ENCODE measurements around the gene EXD2. TPM values are rescaled to one million over a fixed set of nuclear protein-coding genes. Genes with fewer than 3 reads are reported as not detected.

The EXD2 gene
- total RNA-seq, 1 experiment from 2014 or later, result 17.7 TPM

DNA sequence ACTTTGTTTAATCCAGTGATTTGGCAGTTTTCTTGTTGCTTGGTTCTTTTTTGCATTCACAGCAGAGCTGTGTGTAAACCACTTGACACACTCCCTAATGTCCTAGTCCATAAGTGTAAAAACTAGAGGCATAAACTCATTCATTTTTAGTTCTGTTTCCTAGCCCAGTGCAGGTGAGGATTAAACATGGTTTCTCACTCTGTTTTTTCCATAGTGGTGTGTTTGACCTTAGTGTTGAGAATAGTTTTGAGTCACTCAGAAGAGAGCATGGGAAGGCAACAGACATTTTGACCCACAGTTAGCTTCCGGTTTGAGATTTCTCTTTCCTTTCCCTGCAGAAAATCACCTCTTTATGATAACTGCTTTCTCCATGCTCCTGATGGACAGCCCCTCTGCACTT, 44.4 kb downstream of the EXD2 start:
- H3K27ac Mint-ChIP-seq (ENCODE audit: low read depth, unreplicated experiment), result no peak overlapping the region
- no peaks in the 10 kb centered on the region for H3K27me3 Mint-ChIP-seq (ENCODE audit: insufficient read depth, unreplicated experiment)
- intact Hi-C loops (cut with micrococcal nuclease), result no loop called here
- no peak for DNase-seq (ENCODE audit: unreplicated experiment)
- no peak overlapping the region for H3K4me3 Mint-ChIP-seq (ENCODE audit: unreplicated experiment)
- H3K36me3 Mint-ChIP-seq (ENCODE audit: insufficient read depth, unreplicated experiment), result peaks cover 57% of the 10 kb centered on the region
- BruUV-seq (replicated peaks), result no TSS peak
- ChIA-PET CTCF (interaction anchor here (0.7 to 1.0 kb wide), 3 partner anchors 28 to 128 kb away, joined by 3 read pairs; no protein-coding TSS in a partner anchor), POLR2A (no interaction called here)
- no peaks in the 10 kb centered on the region for H3K9me3 Mint-ChIP-seq (ENCODE audit: unreplicated experiment)
- TF ChIP-seq, protein P1, sequence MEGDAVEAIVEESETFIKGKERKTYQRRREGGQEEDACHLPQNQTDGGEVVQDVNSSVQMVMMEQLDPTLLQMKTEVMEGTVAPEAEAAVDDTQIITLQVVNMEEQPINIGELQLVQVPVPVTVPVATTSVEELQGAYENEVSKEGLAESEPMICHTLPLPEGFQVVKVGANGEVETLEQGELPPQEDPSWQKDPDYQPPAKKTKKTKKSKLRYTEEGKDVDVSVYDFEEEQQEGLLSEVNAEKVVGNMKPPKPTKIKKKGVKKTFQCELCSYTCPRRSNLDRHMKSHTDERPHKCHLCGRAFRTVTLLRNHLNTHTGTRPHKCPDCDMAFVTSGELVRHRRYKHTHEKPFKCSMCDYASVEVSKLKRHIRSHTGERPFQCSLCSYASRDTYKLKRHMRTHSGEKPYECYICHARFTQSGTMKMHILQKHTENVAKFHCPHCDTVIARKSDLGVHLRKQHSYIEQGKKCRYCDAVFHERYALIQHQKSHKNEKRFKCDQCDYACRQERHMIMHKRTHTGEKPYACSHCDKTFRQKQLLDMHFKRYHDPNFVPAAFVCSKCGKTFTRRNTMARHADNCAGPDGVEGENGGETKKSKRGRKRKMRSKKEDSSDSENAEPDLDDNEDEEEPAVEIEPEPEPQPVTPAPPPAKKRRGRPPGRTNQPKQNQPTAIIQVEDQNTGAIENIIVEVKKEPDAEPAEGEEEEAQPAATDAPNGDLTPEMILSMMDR (IDR thresholded peaks at IDR 0.05; ENCODE audit: unreplicated experiment), result no peak
- H3K4me1 Mint-ChIP-seq (ENCODE audit: insufficient read depth, unreplicated experiment), result no peaks in the 10 kb centered on the region

DNA sequence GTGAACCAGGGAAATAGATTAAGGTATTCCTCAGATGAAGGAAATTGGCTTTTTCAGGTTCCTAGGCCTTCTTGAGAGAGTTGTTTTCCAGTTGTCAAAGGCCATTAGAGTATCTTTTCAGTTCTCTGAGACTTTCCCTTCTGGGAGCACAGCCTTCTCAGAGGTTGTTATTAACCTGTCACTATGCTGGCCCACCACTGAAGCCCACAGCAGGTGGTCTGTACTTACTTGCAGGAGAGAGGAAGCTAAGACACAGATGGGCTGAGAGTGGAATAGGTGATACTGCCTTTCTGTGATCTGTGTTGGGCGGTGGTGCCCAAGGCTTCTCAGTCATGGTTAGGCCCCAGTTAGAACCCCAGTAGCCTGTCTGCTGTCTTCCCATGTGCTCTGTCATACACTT, 45.8 kb downstream of the EXD2 start:
- Mint-ChIP-seq H3K27me3 (ENCODE audit: insufficient read depth, unreplicated experiment) (no peaks in the 10 kb centered on the region), H3K4me1 (ENCODE audit: insufficient read depth, unreplicated experiment) (no peaks in the 10 kb centered on the region), H3K4me3 (ENCODE audit: unreplicated experiment) (no peak overlapping the region), H3K9me3 (ENCODE audit: unreplicated experiment) (no peaks in the 10 kb centered on the region), H3K27ac (ENCODE audit: low read depth, unreplicated experiment) (no peak overlapping the region), H3K36me3 (ENCODE audit: insufficient read depth, unreplicated experiment) (peaks cover 51% of the 10 kb centered on the region)
- TF ChIP-seq, protein P1 (IDR thresholded peaks at IDR 0.05; ENCODE audit: unreplicated experiment), result no peak
- intact Hi-C loops (cut with micrococcal nuclease), result no loop called here
- BruUV-seq (replicated peaks), result no TSS peak
- no peak for DNase-seq (ENCODE audit: unreplicated experiment)
- ChIA-PET CTCF (interaction anchor here (0.8 to 1.4 kb wide), 3 partner anchors 9 to 326 kb away, joined by 4 to 9 read pairs (median 4); no protein-coding TSS in a partner anchor), POLR2A (no interaction called here)

DNA sequence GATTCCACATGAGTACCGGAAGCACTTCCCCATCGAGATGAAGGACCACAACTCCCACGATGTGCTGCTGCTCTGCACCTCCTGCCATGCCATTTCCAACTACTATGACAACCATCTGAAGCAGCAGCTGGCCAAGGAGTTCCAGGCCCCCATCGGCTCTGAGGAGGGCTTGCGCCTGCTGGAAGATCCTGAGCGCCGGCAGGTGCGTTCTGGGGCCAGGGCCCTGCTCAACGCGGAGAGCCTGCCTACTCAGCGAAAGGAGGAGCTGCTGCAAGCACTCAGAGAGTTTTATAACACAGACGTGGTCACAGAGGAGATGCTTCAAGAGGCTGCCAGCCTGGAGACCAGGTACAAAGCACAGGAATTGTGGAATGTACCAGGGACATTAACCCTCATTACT, 46.3 kb downstream of the EXD2 start:
- Mint-ChIP-seq H3K9me3 (ENCODE audit: unreplicated experiment) (no peaks in the 10 kb centered on the region), H3K27me3 (ENCODE audit: insufficient read depth, unreplicated experiment) (no peaks in the 10 kb centered on the region), H3K4me3 (ENCODE audit: unreplicated experiment) (no peak overlapping the region), H3K4me1 (ENCODE audit: insufficient read depth, unreplicated experiment) (no peaks in the 10 kb centered on the region), H3K27ac (ENCODE audit: low read depth, unreplicated experiment) (no peak overlapping the region), H3K36me3 (ENCODE audit: insufficient read depth, unreplicated experiment) (peaks cover 49% of the 10 kb centered on the region)
- intact Hi-C loops (cut with micrococcal nuclease), result no loop called here
- BruUV-seq (replicated peaks), result no TSS peak
- CTCF ChIA-PET, result interaction anchor here (1.0 to 1.4 kb wide), 2 partner anchors 9 to 108 kb away, joined by 4 to 9 read pairs; no protein-coding TSS in a partner anchor
- TF ChIP-seq, protein P1 (IDR thresholded peaks at IDR 0.05; ENCODE audit: unreplicated experiment), result no peak
- no peak for DNase-seq (ENCODE audit: unreplicated experiment)
- POLR2A ChIA-PET, result no interaction called here

DNA sequence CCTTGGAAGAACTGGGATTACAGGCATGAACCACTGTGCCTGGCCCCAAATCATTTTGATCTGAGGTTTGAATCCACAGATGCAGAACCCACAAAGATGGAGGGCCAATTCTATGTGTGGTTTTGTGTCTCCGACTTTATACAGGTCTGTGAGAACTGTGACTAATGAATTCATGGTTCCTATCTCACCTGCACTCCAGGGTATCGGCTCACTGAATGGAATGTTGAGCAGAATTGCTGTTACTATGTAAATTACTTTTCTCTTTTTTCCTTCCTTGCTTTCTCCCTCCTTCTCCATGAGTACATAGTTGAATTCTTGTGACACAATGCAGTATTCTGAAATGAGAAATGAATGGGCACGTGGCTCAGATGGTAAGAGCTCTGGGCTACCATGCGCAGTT, 47.6 kb downstream of the EXD2 start:
- intact Hi-C loops (cut with micrococcal nuclease), result no loop called here
- no peaks in the 10 kb centered on the region for H3K27me3 Mint-ChIP-seq (ENCODE audit: insufficient read depth, unreplicated experiment)
- no peak overlapping the region for H3K4me3 Mint-ChIP-seq (ENCODE audit: unreplicated experiment)
- no TSS peak for BruUV-seq (replicated peaks)
- POLR2A ChIA-PET, result interaction anchor here (0.7 kb wide), 2 partner anchors 18 to 692 kb away, joined by 3 read pairs; no protein-coding TSS in a partner anchor
- DNase-seq (ENCODE audit: unreplicated experiment), result no peak
- H3K27ac Mint-ChIP-seq (ENCODE audit: low read depth, unreplicated experiment), result no peak overlapping the region
- H3K9me3 Mint-ChIP-seq (ENCODE audit: unreplicated experiment), result no peaks in the 10 kb centered on the region
- peaks cover 43% of the 10 kb centered on the region for H3K36me3 Mint-ChIP-seq (ENCODE audit: insufficient read depth, unreplicated experiment)
- TF ChIP-seq, protein P1 (IDR thresholded peaks at IDR 0.05; ENCODE audit: unreplicated experiment), result no peak
- CTCF ChIA-PET, result interaction anchor here (0.6 to 1.2 kb wide), 2 partner anchors 42 to 110 kb away, joined by 5 to 6 read pairs; no protein-coding TSS in a partner anchor
- H3K4me1 Mint-ChIP-seq (ENCODE audit: insufficient read depth, unreplicated experiment), result no peaks in the 10 kb centered on the region
